ENCODE measurements around the gene KAT8.

KAT8 gene

DNA sequence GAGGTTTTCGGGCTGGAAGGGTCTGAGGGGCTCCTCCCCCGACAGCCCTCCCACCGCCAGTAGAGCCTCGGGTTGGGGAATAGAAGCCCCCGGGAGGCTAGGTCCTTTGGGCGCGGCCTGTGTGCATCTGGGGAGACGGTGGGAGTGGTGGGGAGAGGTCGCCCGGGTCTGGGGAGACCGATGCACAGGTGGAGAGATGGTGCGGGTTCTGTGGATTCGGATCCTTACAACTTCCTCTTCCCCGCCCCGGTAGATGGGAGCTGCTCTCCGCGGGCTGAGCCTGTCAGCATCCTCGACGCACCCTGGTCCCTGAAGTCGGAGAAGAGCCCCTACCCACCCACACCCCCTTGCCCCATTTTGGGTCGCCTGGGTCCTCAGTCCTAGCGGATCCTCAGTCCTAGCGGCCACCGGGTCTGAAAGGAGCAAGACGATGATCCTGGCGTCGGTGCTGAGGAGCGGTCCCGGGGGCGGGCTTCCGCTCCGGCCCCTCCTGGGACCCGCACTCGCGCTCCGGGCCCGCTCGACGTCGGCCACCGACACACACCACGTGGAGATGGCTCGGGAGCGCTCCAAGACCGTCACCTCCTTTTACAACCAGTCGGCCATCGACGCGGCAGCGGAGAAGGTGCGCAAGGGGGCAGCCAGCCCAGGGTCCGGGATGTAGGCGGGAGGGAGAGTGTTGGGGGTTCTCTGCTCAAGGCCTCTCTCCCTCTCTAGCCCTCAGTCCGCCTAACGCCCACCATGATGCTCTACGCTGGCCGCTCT, 8.5 kb upstream of the KAT8 start:
- no peak for DNase-seq

DNA sequence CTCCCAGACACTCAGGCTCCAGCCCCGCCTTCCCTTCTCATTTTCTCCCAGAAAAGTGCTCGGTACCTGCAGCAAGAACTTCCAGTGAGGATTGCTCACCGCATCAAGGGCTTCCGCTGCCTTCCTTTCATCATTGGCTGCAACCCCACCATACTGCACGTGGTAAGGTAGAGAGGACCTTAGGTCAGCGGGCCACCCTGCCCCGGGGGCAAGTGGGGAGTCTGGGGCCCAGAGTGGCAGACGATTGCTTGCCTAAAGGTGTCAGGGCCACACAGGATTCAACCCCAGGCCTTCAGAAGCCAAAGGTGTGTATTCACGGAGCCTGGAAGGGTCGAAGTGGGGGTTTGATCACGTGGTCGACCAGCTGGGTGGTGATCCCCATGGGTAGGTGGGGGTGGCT, 7.8 kb upstream of the KAT8 start:
- DNase-seq, result no peak

DNA sequence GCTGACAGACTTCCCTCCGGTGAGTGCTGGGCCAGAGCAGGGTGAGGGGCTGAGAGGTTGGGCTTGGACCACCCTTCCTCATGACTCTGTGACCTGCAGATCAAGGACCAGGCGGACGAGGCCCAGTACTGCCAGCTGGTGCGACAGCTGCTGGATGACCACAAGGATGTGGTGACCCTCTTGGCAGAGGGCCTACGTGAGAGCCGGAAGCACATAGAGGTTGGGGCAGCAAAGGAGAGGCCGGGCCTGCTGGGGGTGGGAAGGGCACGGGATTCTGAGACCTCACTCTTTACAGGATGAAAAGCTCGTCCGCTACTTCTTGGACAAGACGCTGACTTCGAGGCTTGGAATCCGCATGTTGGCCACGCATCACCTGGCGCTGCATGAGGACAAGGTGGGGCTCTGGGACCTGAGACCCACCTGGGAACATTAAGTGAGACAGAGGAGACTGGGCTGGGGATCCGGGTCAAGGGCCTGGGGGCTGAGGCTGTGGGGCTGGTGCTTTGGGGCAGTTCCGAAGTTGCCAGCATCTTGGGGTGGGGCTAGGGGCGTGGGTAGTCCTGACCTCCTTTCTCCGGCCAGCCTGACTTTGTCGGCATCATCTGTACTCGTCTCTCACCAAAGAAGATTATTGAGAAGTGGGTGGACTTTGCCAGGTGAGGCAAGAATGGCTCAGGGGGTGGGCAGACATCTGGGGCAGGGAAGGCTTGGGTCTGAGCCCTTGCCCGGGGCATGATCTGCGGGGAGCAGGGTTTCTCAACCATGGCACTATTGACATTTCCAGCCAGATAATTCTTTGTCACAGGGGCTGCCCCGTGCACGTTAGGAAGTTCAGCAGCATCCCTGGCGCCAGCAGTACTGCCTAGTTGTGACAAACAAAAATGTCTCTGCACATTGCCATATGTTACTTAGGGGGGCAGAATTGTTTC, 7.1 kb upstream of the KAT8 start:
- no peak for DNase-seq

DNA sequence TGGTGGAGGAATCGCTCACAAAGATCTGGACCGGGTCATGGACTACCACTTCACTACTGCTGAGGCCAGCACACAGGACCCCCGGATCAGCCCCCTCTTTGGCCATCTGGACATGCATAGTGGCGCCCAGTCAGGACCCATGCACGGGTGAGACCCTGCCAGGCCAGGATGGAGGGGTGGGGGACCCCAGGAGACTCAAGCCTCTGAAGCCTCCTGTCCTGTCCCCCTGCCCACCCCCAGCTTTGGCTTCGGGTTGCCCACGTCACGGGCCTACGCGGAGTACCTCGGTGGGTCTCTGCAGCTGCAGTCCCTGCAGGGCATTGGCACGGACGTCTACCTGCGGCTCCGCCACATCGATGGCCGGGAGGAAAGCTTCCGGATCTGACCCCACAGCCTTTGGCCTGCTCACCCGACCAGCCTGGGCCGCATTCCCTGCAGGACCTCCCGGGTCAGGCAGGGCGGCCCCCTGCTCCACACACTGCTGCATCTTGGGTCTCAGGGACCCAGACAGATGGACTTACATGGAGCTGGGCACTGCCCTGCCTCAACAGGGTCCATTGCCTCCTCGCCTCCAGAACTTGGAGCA, 5.5 kb upstream of the KAT8 start:
- DNase-seq, result no peak

DNA sequence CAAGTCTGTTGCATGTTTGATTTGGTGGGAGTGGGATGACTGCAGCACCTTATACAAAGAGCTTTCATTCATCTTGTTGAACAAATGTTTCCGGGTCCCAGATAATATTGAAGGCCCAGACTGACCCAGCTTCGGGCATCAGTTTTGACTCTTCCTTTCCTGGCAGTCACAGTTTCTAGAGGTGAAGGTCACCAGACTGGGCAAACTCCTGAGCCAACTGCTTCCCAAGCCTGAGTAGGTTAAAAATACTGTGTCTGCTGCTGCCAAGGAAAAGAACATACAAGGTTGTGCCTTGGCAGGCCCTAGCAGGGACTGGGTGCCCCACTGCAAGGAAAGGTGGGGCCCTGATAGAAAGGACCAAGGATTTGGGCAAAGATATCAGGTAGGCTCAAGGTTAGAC, 4.8 kb upstream of the KAT8 start:
- no peak for DNase-seq

DNA sequence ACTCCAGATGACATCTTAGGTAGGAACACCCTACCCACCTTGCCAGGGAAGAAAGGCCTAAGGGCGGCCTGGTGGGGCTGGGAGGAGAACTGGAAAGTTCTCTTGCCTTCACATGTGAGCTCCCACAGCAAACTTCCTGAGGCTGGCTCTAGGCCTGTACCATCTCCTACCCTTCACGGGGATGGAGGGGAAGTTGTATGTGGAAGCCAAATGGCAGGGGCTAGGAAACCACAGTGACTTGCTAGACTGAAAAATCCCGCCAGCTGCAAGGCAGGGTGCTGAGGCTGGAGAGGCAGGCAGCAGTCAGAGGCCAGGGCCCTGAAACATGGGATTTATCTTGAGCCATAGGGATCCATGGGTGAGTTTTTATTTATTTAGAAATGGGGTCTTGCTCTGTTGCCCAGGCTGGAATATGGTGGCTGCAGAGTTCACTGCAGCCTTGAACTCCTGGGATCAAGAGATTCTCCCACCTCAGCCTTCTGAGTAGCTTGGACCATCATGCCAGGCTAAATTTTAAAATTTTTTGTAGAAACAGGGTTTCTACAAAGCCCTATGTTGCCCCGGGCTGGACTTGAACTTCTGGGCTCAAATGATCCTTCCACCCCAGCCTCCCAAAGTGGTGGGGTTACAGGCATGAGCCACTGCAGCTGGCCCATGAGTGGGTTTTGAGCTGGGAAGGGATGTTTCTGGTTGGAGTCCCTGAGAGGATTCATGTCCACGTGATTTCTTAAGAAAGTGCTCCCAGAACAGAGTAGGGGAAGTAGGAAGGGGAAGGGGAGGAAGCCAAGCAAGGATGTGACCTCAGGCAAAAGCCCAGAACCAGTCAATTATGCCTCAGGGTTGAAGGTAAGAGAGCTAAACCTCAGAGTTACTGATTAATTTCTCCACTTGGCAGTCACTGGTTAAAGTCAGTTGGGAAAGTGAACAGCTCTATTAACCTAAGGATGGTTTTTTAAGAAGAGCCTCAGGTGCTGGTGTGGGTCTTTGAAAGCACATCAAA, 4.0 kb upstream of the KAT8 start:
- no peak for DNase-seq

DNA sequence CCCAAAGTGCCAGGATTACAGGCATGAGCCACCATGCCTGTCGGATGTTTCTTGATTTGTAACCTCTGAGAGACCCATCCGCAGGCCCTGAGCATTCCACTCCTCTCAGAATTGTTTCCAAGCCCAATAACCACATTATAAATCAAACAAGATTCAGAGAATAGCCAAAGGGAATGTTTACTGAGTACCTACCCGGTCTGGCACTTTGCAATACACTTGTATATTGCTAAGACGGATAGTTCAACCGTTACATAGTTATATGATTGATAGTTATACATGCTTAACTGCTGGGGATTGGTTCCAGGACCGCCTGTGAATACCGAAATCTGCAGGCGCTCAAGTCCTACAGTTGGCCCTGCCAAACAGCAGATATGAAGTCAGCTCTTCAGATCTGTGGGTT, 3.0 kb upstream of the KAT8 start:
- DNase-seq, result no peak

DNA sequence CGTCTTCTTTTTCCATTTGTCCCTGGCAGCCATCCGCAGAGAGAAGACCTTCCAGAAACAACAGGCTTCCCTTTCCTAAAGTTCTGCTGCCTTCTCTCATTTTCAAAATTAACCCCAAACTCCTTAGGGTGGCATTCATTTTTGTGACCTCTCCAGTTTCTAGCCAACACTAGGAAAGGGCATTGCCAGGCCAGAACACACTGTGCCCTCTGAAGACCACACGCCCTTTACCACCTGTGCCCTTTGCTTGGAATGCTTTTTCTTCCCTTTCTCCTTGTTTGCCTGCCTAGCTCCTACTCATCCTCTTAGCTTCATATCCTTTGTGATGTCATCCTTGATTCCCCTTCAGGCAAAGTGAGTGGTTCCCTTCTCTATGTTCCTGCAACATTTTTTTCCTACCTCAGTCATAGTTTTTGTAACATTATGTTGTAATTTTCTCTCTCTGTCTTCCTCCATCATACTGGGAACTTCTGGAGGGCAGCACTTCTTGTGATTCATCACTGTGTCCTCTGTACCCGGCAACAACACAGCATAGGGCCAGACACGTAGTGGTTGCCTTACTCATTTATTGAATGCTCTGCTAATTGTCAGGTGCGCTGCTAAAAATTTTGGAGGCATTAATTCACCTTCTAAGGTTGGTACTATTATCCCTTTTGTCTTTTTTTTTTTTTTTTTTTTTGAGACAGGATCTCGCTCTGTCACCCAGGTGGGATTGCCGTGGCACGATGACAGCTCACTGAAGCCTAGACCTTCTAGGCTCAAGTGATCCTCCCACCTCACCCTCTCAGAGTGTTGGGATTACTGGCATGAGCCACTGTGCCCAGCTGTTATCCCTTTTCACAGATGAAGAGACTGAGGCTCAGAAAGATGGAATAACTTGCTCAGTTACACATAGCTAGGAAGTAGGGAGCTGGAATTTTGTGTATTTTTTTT, 1.0 kb downstream of the KAT8 start:
- no peak for DNase-seq

DNA sequence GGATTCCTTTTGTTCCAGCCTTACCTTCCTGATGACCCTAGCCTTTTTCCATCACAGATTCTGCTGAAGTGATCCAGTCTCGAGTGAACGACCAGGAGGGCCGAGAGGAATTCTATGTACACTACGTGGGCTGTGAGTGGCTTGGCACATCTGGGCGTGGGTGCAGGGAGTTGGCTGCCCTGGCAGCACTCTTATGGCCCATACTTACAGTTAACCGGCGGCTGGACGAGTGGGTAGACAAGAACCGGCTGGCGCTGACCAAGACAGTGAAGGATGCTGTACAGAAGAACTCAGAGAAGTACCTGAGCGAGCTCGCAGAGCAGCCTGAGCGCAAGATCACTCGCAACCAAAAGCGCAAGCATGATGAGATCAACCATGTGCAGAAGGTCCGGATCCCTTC, 2.7 kb downstream of the KAT8 start:
- no peak for DNase-seq

DNA sequence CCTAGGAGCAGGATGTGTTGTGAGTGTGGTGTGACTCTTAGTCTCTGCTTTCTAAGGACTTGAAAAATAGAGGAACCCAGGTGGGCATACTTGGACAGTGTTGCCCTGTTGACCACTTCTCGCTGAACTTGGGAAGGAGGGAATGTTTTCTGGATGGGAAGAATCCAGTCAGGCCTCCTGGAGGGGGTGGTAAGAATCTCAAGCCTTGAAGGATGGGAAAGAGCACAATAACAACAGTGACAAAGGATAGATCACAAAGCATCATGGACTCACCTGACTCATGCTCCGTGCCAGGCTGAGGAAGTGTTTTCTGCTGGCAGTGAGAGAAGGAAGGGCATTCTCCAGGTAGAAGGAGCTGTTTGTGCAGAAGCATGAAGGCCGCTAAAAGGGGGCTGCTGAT, 8.4 kb downstream of the KAT8 start:
- no peak for DNase-seq

DNA sequence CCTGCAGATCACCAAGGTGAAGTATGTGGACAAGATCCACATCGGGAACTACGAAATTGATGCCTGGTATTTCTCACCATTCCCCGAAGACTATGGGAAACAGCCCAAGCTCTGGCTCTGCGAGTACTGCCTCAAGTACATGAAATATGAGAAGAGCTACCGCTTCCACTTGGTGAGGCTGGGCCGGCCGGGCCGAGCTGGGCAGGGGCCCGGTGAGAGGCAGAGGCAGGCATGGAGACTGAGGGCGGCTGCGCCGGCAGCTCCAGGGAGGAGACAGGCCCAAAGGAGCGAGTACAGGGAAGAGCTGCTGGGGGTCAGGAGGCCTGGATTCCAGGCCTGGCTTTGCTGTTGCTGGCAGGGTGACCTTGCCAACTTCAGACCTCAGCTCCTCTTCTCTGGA, 9.7 kb downstream of the KAT8 start:
- no peak for DNase-seq

DNA sequence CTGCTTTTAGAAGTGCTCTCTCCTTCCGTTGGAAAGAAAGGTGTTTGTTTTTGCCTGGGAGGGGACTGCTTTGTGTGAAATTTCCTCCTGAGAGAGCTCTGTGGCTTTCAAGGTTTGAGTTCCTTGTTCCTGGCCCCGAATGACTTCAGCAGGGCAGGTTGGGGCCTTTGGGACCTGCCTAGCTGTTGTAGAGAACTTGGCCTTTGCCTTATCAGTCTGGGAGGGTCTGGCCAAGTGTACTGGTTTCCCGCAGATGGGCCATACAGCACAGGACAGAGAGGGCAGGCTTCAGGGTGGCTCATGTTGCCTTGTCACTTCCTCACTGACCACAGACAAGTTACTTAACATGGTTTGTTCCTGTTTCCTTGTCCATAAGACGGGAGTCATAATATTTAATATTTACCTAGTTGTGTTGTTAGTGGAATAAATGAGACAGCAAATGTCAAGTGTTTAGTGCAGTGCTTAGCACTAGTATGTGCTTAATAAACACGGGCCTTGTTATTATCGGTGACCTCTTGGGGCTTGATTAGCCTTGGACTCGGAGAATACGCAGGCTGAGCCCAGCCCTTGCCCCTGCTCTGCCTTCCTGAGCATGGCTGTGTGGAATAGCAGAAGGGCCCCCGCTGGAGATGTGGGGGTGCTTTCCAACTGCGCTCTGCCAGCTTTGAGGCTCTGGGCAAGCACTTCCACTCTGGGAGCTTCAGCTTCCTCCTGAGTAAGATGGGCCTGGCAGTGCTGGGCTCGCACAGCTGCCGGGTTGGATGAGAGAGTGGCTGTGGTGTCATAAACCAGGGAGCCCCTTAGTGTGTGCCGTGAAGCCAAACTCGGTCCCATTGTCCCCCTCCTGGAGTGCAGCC, 11.5 kb downstream of the KAT8 start:
- no peak for DNase-seq

DNA sequence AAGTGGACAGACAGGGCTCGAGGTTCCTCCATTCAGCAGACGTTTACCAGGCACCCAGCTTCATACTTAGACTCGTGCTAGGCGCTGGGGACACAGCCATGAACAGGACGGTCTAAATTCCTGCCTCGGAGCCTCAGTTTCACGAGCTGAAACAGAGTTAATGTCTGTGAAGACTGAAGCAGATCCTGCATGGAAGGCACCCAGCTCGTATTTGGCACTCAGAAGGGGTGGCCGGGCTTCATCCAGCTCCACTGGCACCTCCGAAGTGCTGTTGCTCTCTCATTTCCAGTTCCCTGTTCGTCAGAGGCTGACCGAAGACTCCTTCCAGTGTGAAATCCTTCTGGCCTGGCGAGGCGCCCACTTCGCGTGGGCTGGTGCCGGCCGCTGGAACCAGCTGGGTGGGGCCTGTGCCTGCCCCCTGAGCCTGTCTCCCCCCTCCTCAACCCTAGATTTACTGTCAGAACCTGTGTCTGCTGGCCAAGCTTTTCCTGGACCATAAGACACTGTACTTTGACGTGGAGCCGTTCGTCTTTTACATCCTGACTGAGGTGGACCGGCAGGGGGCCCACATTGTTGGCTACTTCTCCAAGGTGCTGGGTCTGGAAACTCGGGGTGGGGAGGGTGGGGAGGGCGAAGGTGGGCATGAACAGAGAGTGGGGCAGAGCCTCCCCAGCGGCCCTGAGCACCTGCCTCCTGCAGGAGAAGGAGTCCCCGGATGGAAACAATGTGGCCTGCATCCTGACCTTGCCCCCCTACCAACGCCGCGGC, 12.3 kb downstream of the KAT8 start:
- no peak for DNase-seq

DNA sequence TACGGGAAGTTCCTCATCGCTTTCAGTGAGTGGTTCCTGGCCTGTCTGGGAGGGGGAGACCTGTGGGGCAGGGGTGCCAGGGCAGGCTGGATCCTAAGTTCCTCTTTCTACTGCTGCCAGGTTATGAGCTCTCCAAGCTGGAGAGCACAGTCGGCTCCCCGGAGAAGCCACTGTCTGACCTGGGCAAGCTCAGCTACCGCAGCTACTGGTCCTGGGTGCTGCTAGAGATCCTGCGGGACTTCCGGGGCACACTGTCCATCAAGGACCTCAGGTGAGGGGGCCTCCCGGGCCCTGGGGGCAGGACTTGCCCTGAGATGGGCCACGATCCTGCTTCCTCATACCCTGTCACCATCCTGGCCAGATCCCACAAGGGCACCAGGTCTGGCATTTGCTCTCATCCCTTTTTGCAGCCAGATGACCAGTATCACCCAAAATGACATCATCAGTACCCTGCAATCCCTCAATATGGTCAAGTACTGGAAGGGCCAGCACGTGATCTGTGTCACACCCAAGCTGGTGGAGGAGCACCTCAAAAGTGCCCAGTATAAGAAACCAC, 12.9 kb downstream of the KAT8 start:
- no peak for DNase-seq

DNA sequence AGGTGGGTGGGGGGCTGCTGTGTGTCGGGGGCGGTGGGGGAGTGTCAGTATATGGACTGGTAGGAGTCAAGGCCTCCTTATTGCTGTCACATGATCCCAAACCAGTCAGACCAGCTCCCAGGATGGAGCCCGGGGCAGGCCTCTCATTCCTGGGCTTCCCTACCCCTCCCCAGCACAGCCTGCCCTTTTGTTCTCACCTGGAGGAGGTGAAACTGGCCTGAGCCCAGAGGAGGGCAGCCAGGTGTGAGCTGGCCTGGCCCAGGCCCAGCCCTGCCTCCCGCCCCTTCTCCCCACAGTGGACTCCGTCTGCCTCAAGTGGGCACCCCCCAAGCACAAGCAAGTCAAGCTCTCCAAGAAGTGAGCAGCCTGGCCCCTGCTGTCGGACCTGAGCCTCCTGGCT, 13.4 kb downstream of the KAT8 start:
- DNase-seq, result no peak

DNA sequence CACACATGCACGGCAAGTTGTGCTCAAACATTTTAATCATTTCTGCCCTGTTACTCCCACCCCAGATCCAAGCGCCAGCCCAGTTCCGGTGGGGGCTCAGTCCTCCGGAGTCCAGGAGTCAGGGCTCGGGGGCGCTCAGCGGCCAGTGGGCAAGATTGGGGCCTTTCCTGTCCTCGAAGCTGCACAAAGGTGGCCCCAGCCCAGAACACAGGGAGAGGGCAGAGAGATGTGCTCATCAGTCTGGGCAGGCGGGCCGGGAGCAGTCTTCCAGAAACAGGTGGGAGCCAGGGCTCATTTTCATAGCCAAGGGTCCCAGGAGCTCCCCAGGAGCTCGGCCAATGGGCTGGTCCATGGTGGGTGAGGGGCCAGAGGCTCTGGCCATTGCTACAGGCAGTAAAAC, 14.0 kb downstream of the KAT8 start:
- DNase-seq, result no peak

DNA sequence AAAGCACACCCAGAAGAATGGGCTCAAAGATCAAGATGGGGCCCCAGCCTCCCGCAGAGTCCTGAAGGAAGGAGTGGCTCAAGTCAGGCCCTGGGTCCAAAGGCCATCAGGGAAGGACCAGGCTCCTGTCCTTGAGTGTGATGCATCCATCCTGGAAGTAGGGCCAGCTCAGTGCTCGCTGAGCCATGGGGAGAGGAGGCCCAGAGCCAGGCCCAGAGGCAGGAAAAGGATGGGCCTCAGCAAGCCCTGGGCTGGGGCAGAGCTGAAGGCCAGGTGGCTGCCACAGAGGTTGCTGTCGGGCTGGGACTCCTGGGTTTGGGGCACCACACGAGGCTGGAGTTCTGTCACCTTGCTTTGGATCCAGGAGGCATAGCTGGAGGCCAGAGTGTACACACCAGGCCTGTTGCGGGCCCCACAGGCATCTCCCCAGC, 14.4 kb downstream of the KAT8 start:
- no peak for DNase-seq

DNA sequence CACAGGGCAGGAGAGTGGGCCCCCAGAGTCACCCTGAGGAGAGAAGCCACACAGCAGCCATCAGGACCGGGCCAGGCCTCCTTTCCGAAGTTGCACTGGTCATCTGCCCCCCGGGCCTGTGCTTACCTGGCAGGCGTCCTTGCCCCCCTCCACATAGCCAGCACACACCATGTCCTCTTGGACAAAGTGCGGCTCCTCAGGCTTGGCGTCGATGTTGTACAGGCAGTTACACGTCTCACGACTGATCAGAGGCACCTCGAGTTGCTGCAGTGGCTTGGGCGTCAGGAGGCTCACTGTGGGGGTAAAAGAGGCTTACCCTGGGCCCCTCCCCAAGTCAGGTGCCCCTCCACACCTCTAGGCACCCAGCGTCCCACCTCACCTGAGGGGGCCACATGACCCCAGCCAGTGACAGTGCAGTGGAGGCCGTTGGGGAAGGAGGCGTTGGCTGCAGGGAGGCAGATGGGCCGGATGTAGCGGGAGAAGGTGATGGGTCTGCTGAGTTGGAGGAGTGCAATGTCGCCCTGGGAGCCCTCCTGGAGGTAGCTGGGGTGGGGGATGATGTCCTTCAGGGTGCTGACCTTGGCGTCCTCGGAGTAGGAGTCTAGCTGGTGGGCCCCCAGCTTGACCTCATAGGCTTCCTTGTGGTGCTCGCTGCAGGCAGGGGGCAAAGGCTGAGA, 15.0 kb downstream of the KAT8 start:
- no peak for DNase-seq

DNA sequence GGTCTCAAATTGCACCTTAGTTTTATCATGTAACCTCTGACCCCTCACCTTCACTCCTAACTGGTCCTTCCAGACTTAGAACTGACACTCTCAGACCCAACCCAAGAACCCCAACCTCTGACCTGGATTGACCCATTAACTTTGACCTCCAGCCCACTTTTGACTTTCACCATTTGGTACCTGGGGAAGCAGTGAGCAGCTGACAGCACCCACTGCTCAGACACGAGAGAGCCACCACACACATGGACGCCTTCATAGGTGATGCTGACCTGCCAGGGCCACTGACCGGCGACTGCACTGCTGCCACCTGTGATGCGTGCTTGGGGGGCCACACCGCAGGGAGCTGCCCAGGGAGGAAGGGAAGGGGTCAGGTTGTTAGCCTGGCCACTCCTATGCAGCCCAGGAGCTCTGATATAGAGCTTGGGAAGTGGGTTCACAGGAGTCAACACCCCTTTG, 15.6 kb downstream of the KAT8 start:
- DNase-seq, result no peak

Measured in NK-92 treated with Interleukin-12 subunit alpha and Interleukin-12 subunit beta, amount 100 ng/mL, for 24 hours (cell line).